Measurements from ENCODE around the gene TCEAL8.

The TCEAL8 gene

DNA sequence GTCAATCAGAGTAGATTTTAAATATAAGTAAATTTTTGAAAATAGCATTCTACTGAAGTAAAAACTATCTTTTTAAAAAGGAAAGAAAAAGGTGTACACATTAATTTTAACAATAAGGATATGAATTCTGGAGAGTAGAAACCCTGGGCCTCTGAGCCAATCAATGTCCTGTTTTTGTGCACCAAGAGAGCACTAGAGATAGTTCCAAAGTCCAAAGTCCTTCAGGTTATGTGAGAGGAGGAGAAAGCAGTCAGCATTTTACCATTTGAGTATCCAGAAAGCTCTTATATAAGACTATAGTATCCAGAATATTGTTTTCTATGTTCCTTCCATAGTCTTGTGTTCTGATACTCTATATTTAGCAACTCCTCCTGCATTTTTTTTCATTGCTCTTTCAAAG lies 3.3 kb upstream of the TCEAL8 start:
- TF ChIP-seq YY1 (IDR thresholded peaks at IDR 0.05; ENCODE audit: insufficient read depth, insufficient read length) = no peak
- no peak for TF ChIP-seq ZNF274 (IDR thresholded peaks at IDR 0.05; ENCODE audit: low read depth, low read length)
- TF ChIP-seq SUZ12 (IDR thresholded peaks at IDR 0.05; ENCODE audit: extremely low read depth, insufficient read depth, insufficient read length) = no peak
- Histone ChIP-seq H3K4me1 (ENCODE audit: insufficient read depth, insufficient read length) (no peaks in the 10 kb centered on the region), H3K27me3 (ENCODE audit: insufficient read depth, insufficient read length) (no peaks in the 10 kb centered on the region), H3K4me3 (ENCODE audit: insufficient read length, low read depth) (no peak overlapping the region), H3K9ac (ENCODE audit: insufficient read length, low read depth) (no peak overlapping the region), H3K9me3 (ENCODE audit: insufficient read depth, low read length) (no peaks in the 10 kb centered on the region), H3K36me3 (ENCODE audit: insufficient read depth, insufficient read length, low read length) (peaks cover 8% of the 10 kb centered on the region)
- no peak for DNase-seq (ENCODE audit: low read depth, low spot score)

- H3K9ac ChIP-seq (ENCODE audit: insufficient read length, low read depth) = no peak overlapping the region
- TF ChIP-seq ZNF274 (IDR thresholded peaks at IDR 0.05; ENCODE audit: low read depth, low read length) (no peak), SUZ12 (IDR thresholded peaks at IDR 0.05; ENCODE audit: extremely low read depth, insufficient read depth, insufficient read length) (no peak), YY1 (IDR thresholded peaks at IDR 0.05; ENCODE audit: insufficient read depth, insufficient read length) (no peak)
- no peaks in the 10 kb centered on the region for H3K27me3 ChIP-seq (ENCODE audit: insufficient read depth, insufficient read length)
- peaks cover 20% of the 10 kb centered on the region for H3K36me3 ChIP-seq (ENCODE audit: insufficient read depth, insufficient read length, low read length)
- H3K4me1 ChIP-seq (ENCODE audit: insufficient read depth, insufficient read length) = no peaks in the 10 kb centered on the region
- H3K9me3 ChIP-seq (ENCODE audit: insufficient read depth, low read length) = no peaks in the 10 kb centered on the region
- no peak overlapping the region for H3K4me3 ChIP-seq (ENCODE audit: insufficient read length, low read depth)
- DNase-seq (ENCODE audit: low read depth, low spot score) = no peak
Observed at GRCh38 chrX:103256651-103257050, 1.7 kb upstream of the TCEAL8 start.

GRCh38 chrX:103254171-103254824 lies 657 bp downstream of the TCEAL8 start:
- H3K9ac ChIP-seq (ENCODE audit: insufficient read length, low read depth) = peak overlapping the region; percentile 94
- TF ChIP-seq SUZ12 (IDR thresholded peaks at IDR 0.05; ENCODE audit: extremely low read depth, insufficient read depth, insufficient read length) = no peak
- TF ChIP-seq YY1 (IDR thresholded peaks at IDR 0.05; ENCODE audit: insufficient read depth, insufficient read length) = peak; percentile 54
- no peaks in the 10 kb centered on the region for H3K27me3 ChIP-seq (ENCODE audit: insufficient read depth, insufficient read length)
- peaks cover 20% of the 10 kb centered on the region for H3K36me3 ChIP-seq (ENCODE audit: insufficient read depth, insufficient read length, low read length)
- no peaks in the 10 kb centered on the region for H3K9me3 ChIP-seq (ENCODE audit: insufficient read depth, low read length)
- no peaks in the 10 kb centered on the region for H3K4me1 ChIP-seq (ENCODE audit: insufficient read depth, insufficient read length)
- H3K4me3 ChIP-seq (ENCODE audit: insufficient read length, low read depth) = peak overlapping the region; percentile 83
- peak; percentile 89 for DNase-seq (ENCODE audit: low read depth, low spot score)

- H3K9ac ChIP-seq (ENCODE audit: insufficient read length, low read depth) = peak overlapping the region; percentile 34
Observed at GRCh38 chrX:103253608-103254007, 1.3 kb downstream of the TCEAL8 start.

GRCh38 chrX:103250977-103251376 lies 4.0 kb downstream of the TCEAL8 start:
- Histone ChIP-seq H3K4me3 (ENCODE audit: insufficient read length, low read depth) (no peak overlapping the region), H3K9me3 (ENCODE audit: insufficient read depth, low read length) (no peaks in the 10 kb centered on the region), H3K4me1 (ENCODE audit: insufficient read depth, insufficient read length) (no peaks in the 10 kb centered on the region), H3K27me3 (ENCODE audit: insufficient read depth, insufficient read length) (no peaks in the 10 kb centered on the region), H3K9ac (ENCODE audit: insufficient read length, low read depth) (no peak overlapping the region), H3K36me3 (ENCODE audit: insufficient read depth, insufficient read length, low read length) (peaks cover 20% of the 10 kb centered on the region)
- DNase-seq (ENCODE audit: low read depth, low spot score) = no peak
- TF ChIP-seq ZNF274 (IDR thresholded peaks at IDR 0.05; ENCODE audit: low read depth, low read length) = no peak
- TF ChIP-seq SUZ12 (IDR thresholded peaks at IDR 0.05; ENCODE audit: extremely low read depth, insufficient read depth, insufficient read length) = no peak
- no peak for TF ChIP-seq YY1 (IDR thresholded peaks at IDR 0.05; ENCODE audit: insufficient read depth, insufficient read length)

More at GRCh38 chrX:103253608-103254007, 1.3 kb downstream of the TCEAL8 start:
- TF ChIP-seq YY1 (IDR thresholded peaks at IDR 0.05; ENCODE audit: insufficient read depth, insufficient read length) = no peak
- TF ChIP-seq SUZ12 (IDR thresholded peaks at IDR 0.05; ENCODE audit: extremely low read depth, insufficient read depth, insufficient read length) = no peak
- no peak for TF ChIP-seq ZNF274 (IDR thresholded peaks at IDR 0.05; ENCODE audit: low read depth, low read length)
- Histone ChIP-seq H3K36me3 (ENCODE audit: insufficient read depth, insufficient read length, low read length) (peaks cover 20% of the 10 kb centered on the region), H3K4me3 (ENCODE audit: insufficient read length, low read depth) (peak overlapping the region; percentile 83), H3K27me3 (ENCODE audit: insufficient read depth, insufficient read length) (no peaks in the 10 kb centered on the region), H3K4me1 (ENCODE audit: insufficient read depth, insufficient read length) (no peaks in the 10 kb centered on the region), H3K9me3 (ENCODE audit: insufficient read depth, low read length) (no peaks in the 10 kb centered on the region)
- no peak for DNase-seq (ENCODE audit: low read depth, low spot score)

GRCh38 chrX:103249805-103250204 lies 5.2 kb downstream of the TCEAL8 start:
- Histone ChIP-seq H3K9me3 (ENCODE audit: insufficient read depth, low read length) (no peaks in the 10 kb centered on the region), H3K4me1 (ENCODE audit: insufficient read depth, insufficient read length) (no peaks in the 10 kb centered on the region), H3K27me3 (ENCODE audit: insufficient read depth, insufficient read length) (no peaks in the 10 kb centered on the region), H3K4me3 (ENCODE audit: insufficient read length, low read depth) (no peak overlapping the region), H3K36me3 (ENCODE audit: insufficient read depth, insufficient read length, low read length) (peaks cover 20% of the 10 kb centered on the region), H3K9ac (ENCODE audit: insufficient read length, low read depth) (no peak overlapping the region)
- no peak for TF ChIP-seq YY1 (IDR thresholded peaks at IDR 0.05; ENCODE audit: insufficient read depth, insufficient read length)
- no peak for TF ChIP-seq SUZ12 (IDR thresholded peaks at IDR 0.05; ENCODE audit: extremely low read depth, insufficient read depth, insufficient read length)
- TF ChIP-seq ZNF274 (IDR thresholded peaks at IDR 0.05; ENCODE audit: low read depth, low read length) = no peak
- no peak for DNase-seq (ENCODE audit: low read depth, low spot score)

GRCh38 chrX:103248553-103248952 lies 6.4 kb downstream of the TCEAL8 start:
- no peak overlapping the region for H3K4me3 ChIP-seq (ENCODE audit: insufficient read length, low read depth)
- DNase-seq (ENCODE audit: low read depth, low spot score) = no peak
- TF ChIP-seq SUZ12 (IDR thresholded peaks at IDR 0.05; ENCODE audit: extremely low read depth, insufficient read depth, insufficient read length) (no peak), YY1 (IDR thresholded peaks at IDR 0.05; ENCODE audit: insufficient read depth, insufficient read length) (no peak)

More at GRCh38 chrX:103248553-103248952, 6.4 kb downstream of the TCEAL8 start:
- no peak overlapping the region for H3K9ac ChIP-seq (ENCODE audit: insufficient read length, low read depth)
- no peaks in the 10 kb centered on the region for H3K27me3 ChIP-seq (ENCODE audit: insufficient read depth, insufficient read length)
- H3K9me3 ChIP-seq (ENCODE audit: insufficient read depth, low read length) = no peaks in the 10 kb centered on the region
- no peaks in the 10 kb centered on the region for H3K4me1 ChIP-seq (ENCODE audit: insufficient read depth, insufficient read length)
- H3K36me3 ChIP-seq (ENCODE audit: insufficient read depth, insufficient read length, low read length) = peaks cover 14% of the 10 kb centered on the region

All from NT2/D1 (cell line).